Gastroesophageal sphincter (tissue), 4 donors: ENCODE data around the gene NRAP. TPM values are rescaled to one million over a fixed set of nuclear protein-coding genes. Genes with fewer than 3 reads are reported as not detected.

Experiments
- ATAC-seq: fragments of 150-250 bp; one replicate; pipeline ENCODE4 v1.9.1; 2016; ENCODE audit warnings: mild to moderate bottlenecking, moderate library complexity
- H3K27ac ChIP-seq, 4 donors: fragments of 200-600 bp; sonication (generic) in 3 of 4; 1 replicate in 3 of 4; 2 replicates in 1 of 4; pipeline ENCODE4 v1.5.1; 2016 to 2019
- H3K27me3 ChIP-seq: fragments of 200-600 bp; sonication (generic); one replicate; pipeline ENCODE4 v1.5.1; 2019
- H3K36me3 ChIP-seq, 2 donors: fragments of 200-600 bp; sonication (generic); one replicate each; pipeline ENCODE4 v1.5.1; 2019; ENCODE audit warnings: control low read depth in 1 of 2
- H3K4me1 ChIP-seq, 3 donors: fragments of 200-600 bp; sonication (generic); 1 replicate in 2 of 3; 2 replicates in 1 of 3; pipeline ENCODE4 v1.5.1; 2016 to 2019; ENCODE audit warnings: control low read depth in 2 of 3
- H3K4me3 ChIP-seq, 2 donors: fragments of 200-600 bp; sonication (generic); one replicate each; pipeline ENCODE4 v1.5.1; 2019; ENCODE audit warnings: mild to moderate bottlenecking in 1 of 2, moderate library complexity in 1 of 2
- H3K9me3 ChIP-seq, 3 donors: fragments of 200-600 bp; sonication (generic); one replicate each; pipeline ENCODE4 v1.5.1; 2017 to 2019; ENCODE audit warnings: control low read depth in 2 of 3
- EP300 ChIP-seq: sonication (generic); formaldehyde crosslinking; IDR thresholded peaks from one replicate; pipeline ENCODE4 v1.6.1; 2017; ENCODE audit warnings: antibody characterized with exemption, mild to moderate bottlenecking
- POLR2A ChIP-seq, 2 donors: fragments of 450-650 bp; IDR thresholded peaks; one replicate each; pipeline ENCODE4 v1.6.1; 2017; ENCODE audit warnings: antibody characterized with exemption in 2 of 2, mild to moderate bottlenecking in 2 of 2, moderate library complexity in 1 of 2
- POLR2AphosphoS5 ChIP-seq: sonication (generic); formaldehyde crosslinking; IDR thresholded peaks from one replicate; pipeline ENCODE4 v1.6.1; 2017; ENCODE audit warnings: antibody characterized with exemption
- WGBS, 2 donors: methylation state at CpG; one replicate each; pipeline ENCODE4 v1.1.5; 2018; ENCODE audit warnings: low coverage in 1 of 2; 5-methylcytosine and 5-hydroxymethylcytosine counted together
- total RNA-seq, 4 donors: library from RNA; depleted of rRNA; stranded (reverse); fragments of >200 nt; gene quantifications; one replicate each; pipeline ENCODE4 v1.1.0, GENCODE V29; 2016
- TF ChIP-seq, protein P1 (sequence below), 4 experiments: fragments of 200-600 bp in 2 of 4; fragments of 450-650 bp in 2 of 4; sonication (generic) in 1 of 4; IDR thresholded peaks; one replicate each; pipeline ENCODE4 v1.5.1; 2017 to 2019; ENCODE audit warnings: antibody characterized with exemption in 4 of 4, mild to moderate bottlenecking in 2 of 4, moderate library complexity in 2 of 4

NRAP gene
- total RNA-seq, 4 donors from 2014 or later: under 0.01 TPM; not detected in 3

DNA sequence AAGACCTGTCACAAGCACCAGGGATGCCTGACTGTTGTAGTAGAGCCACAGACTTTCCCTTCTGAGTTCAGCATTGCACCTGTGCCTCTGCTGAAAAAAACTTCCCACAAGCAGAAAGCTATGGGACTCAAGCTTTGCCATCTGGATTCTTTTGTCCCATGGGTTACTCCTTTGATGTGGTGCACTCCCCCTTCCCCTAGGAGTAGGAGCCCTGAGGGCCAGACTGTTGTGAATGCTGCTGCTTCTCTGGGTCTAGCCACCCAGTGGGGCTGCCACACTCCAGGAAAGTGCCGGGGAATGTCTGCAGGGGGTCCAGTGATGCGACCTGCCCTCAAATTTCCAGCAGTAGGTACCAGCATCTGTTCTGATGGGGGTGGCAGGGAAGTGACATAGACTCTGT, 27.5 kb upstream of the NRAP start:
- Histone ChIP-seq H3K4me1 (no peaks in the 10 kb centered on the region), H3K4me3 (no peak overlapping the region), H3K9me3 (peaks cover 0 to 42% (median 0%) of the 10 kb centered on the region in 3 donors), H3K27ac (no peak overlapping the region), H3K36me3 (peaks cover 3 to 23% of the 10 kb centered on the region in 2 donors), H3K27me3 (no peaks in the 10 kb centered on the region)
- no peak for ATAC-seq
- TF ChIP-seq EP300: no peak
- TF ChIP-seq POLR2AphosphoS5: no peak
- TF ChIP-seq, protein P1, sequence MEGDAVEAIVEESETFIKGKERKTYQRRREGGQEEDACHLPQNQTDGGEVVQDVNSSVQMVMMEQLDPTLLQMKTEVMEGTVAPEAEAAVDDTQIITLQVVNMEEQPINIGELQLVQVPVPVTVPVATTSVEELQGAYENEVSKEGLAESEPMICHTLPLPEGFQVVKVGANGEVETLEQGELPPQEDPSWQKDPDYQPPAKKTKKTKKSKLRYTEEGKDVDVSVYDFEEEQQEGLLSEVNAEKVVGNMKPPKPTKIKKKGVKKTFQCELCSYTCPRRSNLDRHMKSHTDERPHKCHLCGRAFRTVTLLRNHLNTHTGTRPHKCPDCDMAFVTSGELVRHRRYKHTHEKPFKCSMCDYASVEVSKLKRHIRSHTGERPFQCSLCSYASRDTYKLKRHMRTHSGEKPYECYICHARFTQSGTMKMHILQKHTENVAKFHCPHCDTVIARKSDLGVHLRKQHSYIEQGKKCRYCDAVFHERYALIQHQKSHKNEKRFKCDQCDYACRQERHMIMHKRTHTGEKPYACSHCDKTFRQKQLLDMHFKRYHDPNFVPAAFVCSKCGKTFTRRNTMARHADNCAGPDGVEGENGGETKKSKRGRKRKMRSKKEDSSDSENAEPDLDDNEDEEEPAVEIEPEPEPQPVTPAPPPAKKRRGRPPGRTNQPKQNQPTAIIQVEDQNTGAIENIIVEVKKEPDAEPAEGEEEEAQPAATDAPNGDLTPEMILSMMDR (IDR thresholded peaks at IDR 0.05): no peak
- TF ChIP-seq POLR2A (IDR thresholded peaks at IDR 0.05): no peak
- WGBS, 2 donors: no CpG with 5 or more reads among the region's 2 CpGs

DNA sequence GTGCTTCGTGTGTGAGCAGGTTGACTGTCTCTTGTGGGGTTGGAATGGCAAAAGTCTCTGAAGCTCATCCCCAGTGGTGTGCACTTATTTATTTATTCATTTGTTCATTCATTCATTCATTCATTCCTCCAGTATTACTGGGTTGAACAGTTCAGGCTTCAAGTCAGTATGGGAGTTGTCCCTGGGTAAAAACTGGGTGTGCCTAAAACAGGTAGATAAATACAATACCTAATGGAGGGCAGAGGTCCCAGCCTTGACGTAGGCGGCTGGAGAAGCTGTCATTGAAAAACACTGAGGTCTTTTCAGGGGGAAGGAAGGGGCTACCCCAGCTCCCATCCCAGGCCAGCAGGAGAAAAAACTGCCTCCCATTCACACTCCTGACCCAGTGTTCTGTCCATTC, 26.9 kb upstream of the NRAP start:
- Histone ChIP-seq H3K27me3 (no peaks in the 10 kb centered on the region), H3K4me1 (no peaks in the 10 kb centered on the region), H3K9me3 (peaks cover 0 to 42% (median 0%) of the 10 kb centered on the region in 3 donors), H3K36me3 (peaks cover 3 to 23% of the 10 kb centered on the region in 2 donors), H3K4me3 (no peak overlapping the region), H3K27ac (no peak overlapping the region)
- WGBS, 2 donors: 0% methylated on average over 1 of the region's 3 CpGs
- TF ChIP-seq, protein P1 (IDR thresholded peaks at IDR 0.05): no peak
- TF ChIP-seq POLR2A (IDR thresholded peaks at IDR 0.05): no peak
- no peak for TF ChIP-seq EP300
- no peak for TF ChIP-seq POLR2AphosphoS5
- ATAC-seq: no peak

DNA sequence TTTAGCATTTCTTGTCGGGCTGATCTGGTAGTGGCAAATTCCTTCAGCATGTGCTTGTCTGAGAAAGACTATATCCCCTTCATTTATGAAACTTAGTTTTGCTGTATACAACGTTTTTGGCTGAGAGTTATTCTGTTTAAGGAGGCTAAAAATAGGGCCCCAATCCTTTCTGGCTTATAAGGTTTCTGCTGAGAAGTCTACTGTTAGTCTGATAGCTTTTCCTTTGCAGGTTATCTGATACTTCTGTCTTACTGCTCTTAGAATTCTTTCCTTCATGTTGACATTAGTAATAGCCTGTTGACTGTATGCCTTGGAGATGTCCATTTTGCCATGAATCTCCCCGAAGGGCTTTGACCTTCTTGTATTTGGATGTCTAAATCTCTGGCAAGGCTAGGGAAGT, 25.7 kb upstream of the NRAP start:
- ATAC-seq: no peak
- no peaks in the 10 kb centered on the region for H3K4me1 ChIP-seq
- H3K4me3 ChIP-seq: no peak overlapping the region
- H3K36me3 ChIP-seq: peaks cover 3 to 23% of the 10 kb centered on the region in 2 donors
- TF ChIP-seq POLR2A (IDR thresholded peaks at IDR 0.05): no peak
- no peak for TF ChIP-seq POLR2AphosphoS5
- TF ChIP-seq, protein P1 (IDR thresholded peaks at IDR 0.05): no peak
- no peak for TF ChIP-seq EP300
- WGBS, 2 donors: 71 to 79% methylated on average over 3 of the region's 3 CpGs
- peaks cover 0 to 42% (median 0%) of the 10 kb centered on the region in 3 donors for H3K9me3 ChIP-seq
- H3K27me3 ChIP-seq: no peaks in the 10 kb centered on the region
- H3K27ac ChIP-seq: no peak overlapping the region

DNA sequence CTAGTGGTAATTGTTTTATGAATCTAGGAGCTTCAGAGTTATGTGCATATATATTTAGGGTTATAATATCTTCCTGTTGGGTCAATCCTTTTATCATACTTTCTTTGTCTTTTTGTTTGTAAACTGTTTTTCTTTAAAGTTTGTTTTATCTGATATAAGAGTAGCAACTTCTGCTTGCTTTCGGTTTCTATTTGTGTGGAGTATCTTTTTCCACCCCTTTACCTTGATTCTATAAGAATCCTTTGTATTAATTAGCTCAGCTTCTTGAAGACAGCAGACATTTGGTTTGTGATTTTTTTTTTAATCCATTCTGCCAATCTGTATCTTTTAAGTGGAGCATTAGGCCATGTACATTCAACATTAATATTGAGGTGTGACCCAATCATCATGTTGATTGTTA, 25.2 kb upstream of the NRAP start:
- Histone ChIP-seq H3K9me3 (peaks cover 0 to 38% (median 0%) of the 10 kb centered on the region in 3 donors), H3K4me1 (no peaks in the 10 kb centered on the region), H3K4me3 (no peak overlapping the region), H3K27ac (no peak overlapping the region), H3K36me3 (peaks cover 3 to 20% of the 10 kb centered on the region in 2 donors), H3K27me3 (no peaks in the 10 kb centered on the region)
- TF ChIP-seq EP300: no peak
- no peak for TF ChIP-seq POLR2AphosphoS5
- no peak for TF ChIP-seq POLR2A (IDR thresholded peaks at IDR 0.05)
- TF ChIP-seq, protein P1 (IDR thresholded peaks at IDR 0.05): no peak
- ATAC-seq: no peak
- WGBS, 2 donors: 82% methylated on average over 1 of the region's 1 CpG; no CpG with 5 or more reads in 1 of the 2 donors

DNA sequence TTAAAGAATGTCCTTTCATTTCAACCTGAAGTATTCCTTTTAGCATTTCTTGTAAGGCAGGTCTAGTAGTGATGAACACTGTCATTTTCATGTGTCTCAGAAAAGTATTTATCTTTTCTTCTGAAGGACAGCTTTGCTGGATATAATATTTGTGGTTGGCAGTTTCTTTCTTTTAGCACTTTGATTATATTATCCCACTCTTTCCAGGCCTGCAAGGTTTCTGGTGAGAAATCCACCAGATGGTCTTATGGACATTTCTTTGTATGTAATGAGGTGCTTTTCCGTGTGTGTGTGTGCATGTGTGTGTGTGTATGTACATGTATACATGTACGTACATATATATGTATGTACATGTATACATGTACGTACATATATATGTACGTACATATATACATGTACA, 23.2 kb upstream of the NRAP start:
- peaks cover 0 to 18% (median 0%) of the 10 kb centered on the region in 3 donors for H3K9me3 ChIP-seq
- ATAC-seq: no peak
- WGBS, 2 donors: 73 to 97% methylated on average over 4 of the region's 4 CpGs
- H3K4me3 ChIP-seq: no peak overlapping the region
- no peak for TF ChIP-seq POLR2AphosphoS5
- TF ChIP-seq POLR2A (IDR thresholded peaks at IDR 0.05): no peak
- no peak for TF ChIP-seq EP300
- TF ChIP-seq, protein P1 (IDR thresholded peaks at IDR 0.05): no peak
- no peak overlapping the region for H3K27ac ChIP-seq
- no peaks in the 10 kb centered on the region for H3K27me3 ChIP-seq
- peaks cover 0 to 8% (median 0%) of the 10 kb centered on the region in 3 donors for H3K4me1 ChIP-seq
- peaks cover 0 to 3% of the 10 kb centered on the region in 2 donors for H3K36me3 ChIP-seq
